ENCODE results near the gene SPIN1.

SPIN1 gene

GRCh38 chr9:88418025-88418424 lies 29.8 kb downstream of the SPIN1 start:
- no peak for TF ChIP-seq CTCF (conservative IDR thresholded peaks at IDR 0.05; ENCODE audit: low read depth, low read length)
- Histone ChIP-seq H3K4me1 (ENCODE audit: low read depth, poor library complexity, severe bottlenecking) (no peaks in the 10 kb centered on the region), H3K9ac (no peak overlapping the region), H3K27me3 (ENCODE audit: insufficient read depth, low read depth) (no peaks in the 10 kb centered on the region), H3K36me3 (ENCODE audit: insufficient read depth) (no peaks in the 10 kb centered on the region), H2AFZ (ENCODE audit: low read depth) (no peak overlapping the region), H3K79me2 (ENCODE audit: insufficient read depth, low read depth) (peaks cover 20% of the 10 kb centered on the region; the same call in 1 of the 2 replicates), H3K27ac (no peak overlapping the region), H4K20me1 (ENCODE audit: insufficient read depth) (no peaks in the 10 kb centered on the region), H3K4me3 (IDR thresholded peaks at IDR 0.05; ENCODE audit: insufficient read depth, low read depth, low read length) (no peak overlapping the region), H3K4me2 (no peak overlapping the region)

- Histone ChIP-seq H4K20me1 (ENCODE audit: insufficient read depth) (no peaks in the 10 kb centered on the region), H3K27me3 (ENCODE audit: insufficient read depth, low read depth) (no peaks in the 10 kb centered on the region), H3K27ac (no peak overlapping the region), H3K4me2 (no peak overlapping the region), H3K9ac (no peak overlapping the region), H3K4me1 (ENCODE audit: low read depth, poor library complexity, severe bottlenecking) (no peaks in the 10 kb centered on the region), H2AFZ (ENCODE audit: low read depth) (no peak overlapping the region), H3K36me3 (ENCODE audit: insufficient read depth) (no peaks in the 10 kb centered on the region), H3K4me3 (IDR thresholded peaks at IDR 0.05; ENCODE audit: insufficient read depth, low read depth, low read length) (no peak overlapping the region), H3K79me2 (ENCODE audit: insufficient read depth, low read depth) (peaks cover 19% of the 10 kb centered on the region; the same call in 1 of the 2 replicates)
- no peak for TF ChIP-seq CTCF (conservative IDR thresholded peaks at IDR 0.05; ENCODE audit: low read depth, low read length)
Measured at GRCh38 chr9:88418715-88419540, 30.7 kb downstream of the SPIN1 start.

DNA sequence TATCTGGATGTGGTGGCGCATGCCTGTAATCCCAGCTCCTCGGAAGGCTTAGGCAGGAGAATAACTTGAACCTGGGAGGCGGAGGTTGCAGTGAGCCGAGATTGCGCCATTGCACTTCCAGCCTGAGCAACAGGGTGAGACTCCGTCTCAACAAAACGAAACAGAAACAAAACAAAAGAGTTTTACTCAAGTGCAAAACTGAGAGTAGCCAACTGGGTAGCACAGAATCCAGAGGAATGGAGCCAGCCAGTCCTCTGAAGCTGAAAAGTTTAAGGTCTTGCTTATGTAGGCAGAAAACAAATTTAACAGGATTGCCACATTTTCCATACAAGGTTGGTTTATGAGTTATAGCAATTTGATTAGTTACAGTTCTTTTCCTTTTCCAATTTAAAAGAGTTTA lies 32.0 kb downstream of the SPIN1 start:
- Histone ChIP-seq H3K4me2 (no peak overlapping the region), H3K27ac (no peak overlapping the region), H2AFZ (ENCODE audit: low read depth) (no peak overlapping the region), H3K4me3 (IDR thresholded peaks at IDR 0.05; ENCODE audit: insufficient read depth, low read depth, low read length) (no peak overlapping the region), H4K20me1 (ENCODE audit: insufficient read depth) (no peaks in the 10 kb centered on the region), H3K9ac (no peak overlapping the region), H3K4me1 (ENCODE audit: low read depth, poor library complexity, severe bottlenecking) (no peaks in the 10 kb centered on the region), H3K27me3 (ENCODE audit: insufficient read depth, low read depth) (no peaks in the 10 kb centered on the region), H3K36me3 (ENCODE audit: insufficient read depth) (no peaks in the 10 kb centered on the region), H3K79me2 (ENCODE audit: insufficient read depth, low read depth) (peaks cover 15% of the 10 kb centered on the region; the same call in 1 of the 2 replicates)
- no peak for TF ChIP-seq CTCF (conservative IDR thresholded peaks at IDR 0.05; ENCODE audit: low read depth, low read length)

DNA sequence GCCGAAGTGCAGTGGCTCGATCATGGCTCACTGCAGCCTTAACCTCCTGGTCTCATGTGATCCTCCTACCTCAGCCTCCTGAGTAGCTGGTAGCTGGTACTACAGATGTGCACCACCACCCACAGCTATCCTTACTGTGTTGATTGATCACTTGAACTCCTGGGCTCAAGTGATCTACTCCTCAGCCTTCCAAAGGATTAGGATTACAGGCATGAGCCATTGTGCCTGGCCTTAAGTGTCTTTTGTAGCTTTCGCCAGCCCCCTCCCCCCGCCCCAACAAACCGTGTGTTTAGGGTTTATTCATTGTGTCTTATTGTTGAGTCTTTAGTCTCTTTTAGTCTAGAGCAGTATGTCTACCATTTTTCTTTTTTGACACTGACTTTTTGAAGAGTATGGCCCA lies 33.1 kb downstream of the SPIN1 start:
- H3K9ac ChIP-seq = no peak overlapping the region
- no peak overlapping the region for H2AFZ ChIP-seq (ENCODE audit: low read depth)
- H3K4me2 ChIP-seq = no peak overlapping the region
- no peaks in the 10 kb centered on the region for H3K27me3 ChIP-seq (ENCODE audit: insufficient read depth, low read depth)
- no peaks in the 10 kb centered on the region for H3K36me3 ChIP-seq (ENCODE audit: insufficient read depth)
- H3K4me3 ChIP-seq (IDR thresholded peaks at IDR 0.05; ENCODE audit: insufficient read depth, low read depth, low read length) = no peak overlapping the region
- peaks cover 15% of the 10 kb centered on the region; the same call in 1 of the 2 replicates for H3K79me2 ChIP-seq (ENCODE audit: insufficient read depth, low read depth)
- H3K4me1 ChIP-seq (ENCODE audit: low read depth, poor library complexity, severe bottlenecking) = no peaks in the 10 kb centered on the region
- no peak overlapping the region for H3K27ac ChIP-seq
- H4K20me1 ChIP-seq (ENCODE audit: insufficient read depth) = no peaks in the 10 kb centered on the region
- TF ChIP-seq CTCF (conservative IDR thresholded peaks at IDR 0.05; ENCODE audit: low read depth, low read length) = no peak

Measured in KMS-11 (cell line).